Stomach (tissue), 9 donors: ENCODE data around the gene STK24. TPM values are rescaled to one million over a fixed set of nuclear protein-coding genes. Genes with fewer than 3 reads are reported as not detected.
A peak's percentile ranks its signal among the peaks of the same experiment; 100 is the strongest.

ENCODE experiments used
- DNase-seq, 2 donors: peaks; one replicate each; pipeline versions ENCODE4 v3.0.0 to v3.0.0-alpha.2; 2013 to 2019
- H3K27ac ChIP-seq, 5 donors: fragments of 200-600 bp in 4 of 5; sonication (generic) in 4 of 5; one replicate each; pipeline ENCODE4 v1.5.1; 2013 to 2019; ENCODE audit warnings: mild to moderate bottlenecking in 1 of 5, moderate library complexity in 1 of 5
- H3K27me3 ChIP-seq, 3 donors: fragments of 200-600 bp; sonication (generic); one replicate each; pipeline ENCODE4 v1.5.1; 2017 to 2019; ENCODE audit warnings: mixed run types in 1 of 3
- H3K36me3 ChIP-seq, 4 donors: fragments of 200-600 bp; sonication (generic); 1 replicate in 3 of 4; 2 replicates in 1 of 4; pipeline ENCODE4 v1.5.1; 2016 to 2019
- H3K4me1 ChIP-seq, 4 donors: fragments of 200-600 bp; sonication (generic); one replicate each; pipeline ENCODE4 v1.5.1; 2016 to 2019
- H3K4me3 ChIP-seq, 4 donors: fragments of 200-600 bp; sonication (generic) in 3 of 4; one replicate each; pipeline ENCODE4 v1.5.1; 2016 to 2019; ENCODE audit warnings: mild to moderate bottlenecking in 1 of 4
- H3K9me3 ChIP-seq, 4 donors: fragments of 200-600 bp; sonication (generic); one replicate each; pipeline ENCODE4 v1.5.1; 2016 to 2019
- EP300 ChIP-seq: sonication (generic); formaldehyde crosslinking; IDR thresholded peaks from one replicate; pipeline ENCODE4 v1.6.1; 2017; ENCODE audit warnings: antibody characterized with exemption
- POLR2A ChIP-seq, 4 donors: fragments of 450-650 bp; IDR thresholded peaks; one replicate each; pipeline ENCODE4 v1.6.1; 2016; ENCODE audit warnings: antibody characterized with exemption in 4 of 4, control low read depth in 2 of 4, mild to moderate bottlenecking in 1 of 4, moderate library complexity in 1 of 4
- POLR2AphosphoS5 ChIP-seq, 3 donors: sonication (generic); formaldehyde crosslinking; IDR thresholded peaks; one replicate each; pipeline ENCODE4 v1.6.1; 2016; ENCODE audit warnings: antibody characterized with exemption in 3 of 3
- WGBS, 5 donors: extraction: QIAGEN DNeasy Blood & Tissue Kit in 3 of 5; methylation state at CpG; one replicate each; pipeline versions ENCODE4 v1.1.5 to v1.1.7; 2013 to 2018; 5-methylcytosine and 5-hydroxymethylcytosine counted together
- intact Hi-C: fragments of 100-400 bp; cut with DNase I; formaldehyde crosslinking; loops from one replicate; pipeline ENCODE4 v1.15.1; 2023; ENCODE audit warnings: low total_unique reads
- polyA plus RNA-seq, 3 donors: library from polyadenylated mRNA; stranded (reverse); fragments of 200-250 nt; gene quantifications; one replicate each; pipeline ENCODE4 v1.2.3, GENCODE V29; 2013
- total RNA-seq, 5 donors: library from RNA; depleted of rRNA; stranded (reverse); fragments of >200 nt; gene quantifications; one replicate each; pipeline versions ENCODE4 v1.1.0 to v1.2.3, GENCODE V29; 2014 to 2016
- TF ChIP-seq, protein P1 (sequence below), 7 experiments: fragments of 450-650 bp in 4 of 7; fragments of 200-600 bp in 3 of 7; sonication (generic) in 3 of 7; IDR thresholded peaks; one replicate each; pipeline ENCODE4 v1.5.1; 2016 to 2019; ENCODE audit warnings: antibody characterized with exemption in 7 of 7, control low read depth in 2 of 7, mild to moderate bottlenecking in 1 of 7
- donor health status: healthy with polysubstance abuse.
- donor health status: Bipolar disorder and iron deficiency.
- donor health status: healthy.

The STK24 gene
- total and polyA plus RNA-seq, 8 donors, result 33.0 to 139 (median 59.5) TPM

DNA sequence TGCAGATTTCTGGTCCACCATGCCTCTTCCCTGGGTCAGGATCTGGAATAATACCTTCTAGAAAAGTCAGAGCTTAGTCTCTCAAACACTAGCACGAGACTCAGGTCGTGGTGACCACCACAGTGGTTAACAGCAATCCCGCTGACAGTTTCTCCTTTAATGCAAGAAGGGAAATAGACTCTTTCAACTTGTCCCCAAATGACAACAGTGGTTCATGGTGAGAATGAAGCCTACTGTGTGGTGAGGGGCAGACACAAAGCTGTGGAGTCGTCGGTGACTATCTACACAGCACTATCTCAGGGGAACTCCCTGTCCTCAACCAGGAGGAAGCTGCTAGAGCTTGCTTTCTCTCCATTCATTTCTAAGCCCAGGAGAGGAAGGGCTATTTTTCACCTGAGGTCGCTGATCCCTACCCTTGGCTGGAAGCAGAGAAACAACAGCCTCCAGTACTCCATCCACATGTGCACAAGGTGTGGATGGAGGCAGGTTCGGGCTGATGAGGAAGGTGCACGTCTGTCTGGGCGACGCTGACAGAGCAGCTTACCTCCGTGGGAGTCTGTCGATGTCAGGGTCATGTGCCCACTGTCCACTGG lies 72.4 kb downstream of the STK24 start:
- H3K36me3 ChIP-seq, result peaks cover 0 to 8% (median 4%) of the 10 kb centered on the region in 4 donors
- intact Hi-C loops, result no loop called here
- H3K4me1 ChIP-seq, result peaks cover 63 to 85% (median 73%) of the 10 kb centered on the region in 4 donors
- H3K4me3 ChIP-seq, result no peak overlapping the region
- no peaks in the 10 kb centered on the region for H3K9me3 ChIP-seq
- no peaks in the 10 kb centered on the region for H3K27me3 ChIP-seq
- TF ChIP-seq POLR2A (IDR thresholded peaks at IDR 0.05) (no peak), POLR2AphosphoS5 (IDR thresholded peaks at IDR 0.05) (no peak), EP300 (no peak)
- TF ChIP-seq, protein P1, sequence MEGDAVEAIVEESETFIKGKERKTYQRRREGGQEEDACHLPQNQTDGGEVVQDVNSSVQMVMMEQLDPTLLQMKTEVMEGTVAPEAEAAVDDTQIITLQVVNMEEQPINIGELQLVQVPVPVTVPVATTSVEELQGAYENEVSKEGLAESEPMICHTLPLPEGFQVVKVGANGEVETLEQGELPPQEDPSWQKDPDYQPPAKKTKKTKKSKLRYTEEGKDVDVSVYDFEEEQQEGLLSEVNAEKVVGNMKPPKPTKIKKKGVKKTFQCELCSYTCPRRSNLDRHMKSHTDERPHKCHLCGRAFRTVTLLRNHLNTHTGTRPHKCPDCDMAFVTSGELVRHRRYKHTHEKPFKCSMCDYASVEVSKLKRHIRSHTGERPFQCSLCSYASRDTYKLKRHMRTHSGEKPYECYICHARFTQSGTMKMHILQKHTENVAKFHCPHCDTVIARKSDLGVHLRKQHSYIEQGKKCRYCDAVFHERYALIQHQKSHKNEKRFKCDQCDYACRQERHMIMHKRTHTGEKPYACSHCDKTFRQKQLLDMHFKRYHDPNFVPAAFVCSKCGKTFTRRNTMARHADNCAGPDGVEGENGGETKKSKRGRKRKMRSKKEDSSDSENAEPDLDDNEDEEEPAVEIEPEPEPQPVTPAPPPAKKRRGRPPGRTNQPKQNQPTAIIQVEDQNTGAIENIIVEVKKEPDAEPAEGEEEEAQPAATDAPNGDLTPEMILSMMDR (IDR thresholded peaks at IDR 0.05), result no peak
- H3K27ac ChIP-seq, result peak overlapping the region in 3 of 5 donors; percentile 53 to 86 (median 62)
- no peak for DNase-seq
- WGBS, 5 donors, result 70 to 80% (median 75%) methylated on average over 10 to 12 of the region's 12 CpGs

DNA sequence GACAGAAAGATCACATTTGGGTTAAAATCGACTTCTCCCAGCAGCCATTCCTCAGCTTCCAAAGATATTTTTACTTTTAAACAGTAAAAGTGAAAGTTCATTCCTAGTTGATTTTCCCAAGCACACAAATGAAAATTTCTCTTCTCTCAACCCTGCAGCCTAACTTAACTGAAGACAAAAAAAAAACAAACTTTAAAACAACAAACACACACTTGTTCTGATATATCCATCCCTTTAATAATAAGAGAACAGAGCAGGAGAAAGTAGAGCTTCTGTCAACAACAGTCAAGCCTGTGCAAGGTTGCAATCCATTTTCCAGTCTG lies 72.9 kb downstream of the STK24 start:
- TF ChIP-seq, protein P1 (IDR thresholded peaks at IDR 0.05), result no peak
- TF ChIP-seq EP300 (no peak), POLR2AphosphoS5 (IDR thresholded peaks at IDR 0.05) (no peak), POLR2A (IDR thresholded peaks at IDR 0.05) (no peak)
- Histone ChIP-seq H3K9me3 (no peaks in the 10 kb centered on the region), H3K4me3 (no peak overlapping the region), H3K27ac (peak overlapping the region; percentile 26 to 86 (median 60)), H3K27me3 (no peaks in the 10 kb centered on the region), H3K36me3 (peaks cover 0 to 13% (median 9%) of the 10 kb centered on the region in 4 donors), H3K4me1 (peaks cover 59 to 80% (median 70%) of the 10 kb centered on the region in 4 donors)
- intact Hi-C loops, result no loop called here
- WGBS, 5 donors, result 23 to 56% (median 31%) methylated on average over 1 of the region's 1 CpG
- DNase-seq, result no peak

DNA sequence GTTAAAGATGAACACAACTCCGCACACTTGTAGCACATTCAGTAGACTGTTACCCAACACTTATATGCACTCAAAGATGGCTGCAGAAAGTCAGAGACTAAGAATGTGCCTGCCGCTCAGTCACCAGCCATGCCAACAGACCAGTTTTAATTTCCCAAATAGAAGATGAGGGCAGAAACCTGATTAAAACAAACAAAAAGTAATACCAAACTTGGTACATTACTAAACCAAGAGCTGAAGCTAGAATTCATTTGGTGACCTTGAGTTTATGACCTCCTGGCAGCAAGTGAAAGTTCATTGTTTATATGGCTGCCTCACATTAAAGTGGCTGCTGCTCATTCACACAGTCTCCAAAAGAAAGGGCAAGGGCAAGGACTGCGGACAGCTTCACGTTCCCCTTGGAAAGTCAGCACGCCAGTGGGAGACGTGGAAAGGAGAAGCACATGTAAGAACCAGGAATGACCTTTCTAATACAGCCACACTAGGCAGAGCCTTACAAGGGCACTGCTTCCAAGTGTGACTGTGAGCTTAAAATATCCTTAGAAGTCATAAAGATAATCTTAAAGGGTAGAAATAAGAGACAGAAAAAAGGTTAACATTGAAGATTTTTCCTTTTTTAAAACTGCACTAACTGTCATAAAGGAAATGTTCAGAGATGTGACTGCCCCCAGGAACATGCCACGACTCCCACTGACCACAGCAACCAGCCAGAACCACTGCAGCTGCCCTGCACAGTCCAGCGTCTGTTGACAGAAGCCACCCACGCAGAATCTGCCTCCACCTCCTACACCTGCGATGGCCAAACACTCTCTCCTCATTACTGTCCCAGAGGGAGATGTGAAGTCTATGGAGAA lies 73.5 kb downstream of the STK24 start:
- intact Hi-C loops, result no loop called here
- H3K4me1 ChIP-seq, result peaks cover 53 to 75% (median 64%) of the 10 kb centered on the region in 4 donors
- H3K27ac ChIP-seq, result peak overlapping the region; percentile 26 to 86 (median 60)
- H3K36me3 ChIP-seq, result peaks cover 0 to 19% (median 14%) of the 10 kb centered on the region in 4 donors
- 43 to 56% (median 55%) methylated on average over 10 of the region's 10 CpGs for WGBS, 5 donors
- TF ChIP-seq POLR2AphosphoS5 (IDR thresholded peaks at IDR 0.05), result peak in 2 of 3 donors; percentile 17 to 34
- TF ChIP-seq EP300, result no peak
- TF ChIP-seq POLR2A (IDR thresholded peaks at IDR 0.05), result no peak
- H3K4me3 ChIP-seq, result no peak overlapping the region
- peak in 1 of 2 donors; percentile 49 for DNase-seq
- no peaks in the 10 kb centered on the region for H3K9me3 ChIP-seq
- H3K27me3 ChIP-seq, result no peaks in the 10 kb centered on the region

DNA sequence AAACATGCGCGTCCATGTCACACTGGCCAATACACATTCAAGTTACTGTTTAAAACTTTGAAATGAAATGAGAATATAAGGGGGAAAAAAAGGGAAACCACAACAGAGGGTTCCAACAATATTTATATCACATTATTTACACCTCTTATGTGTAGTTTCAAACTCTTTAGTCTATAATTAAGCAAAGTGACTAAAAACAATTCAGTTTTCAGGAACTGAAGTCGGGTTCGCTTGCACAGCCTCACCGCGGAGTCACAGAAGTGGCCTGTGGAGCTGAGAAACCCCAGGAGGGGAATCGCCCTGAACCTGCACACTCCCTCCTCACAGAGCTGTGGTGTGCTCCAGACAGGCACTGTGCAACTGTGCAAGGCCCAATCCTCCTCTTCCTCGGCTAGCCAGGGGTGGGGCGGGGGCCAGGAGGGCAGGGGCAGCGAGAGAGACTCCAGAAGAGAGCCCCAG lies 75.9 kb downstream of the STK24 start:
- intact Hi-C loops, result no loop called here
- Histone ChIP-seq H3K9me3 (no peaks in the 10 kb centered on the region), H3K27me3 (no peaks in the 10 kb centered on the region), H3K4me3 (no peak overlapping the region), H3K27ac (peak overlapping the region in 1 of 5 donors; percentile 48), H3K36me3 (peaks cover 0 to 20% (median 18%) of the 10 kb centered on the region in 4 donors), H3K4me1 (peaks cover 42 to 75% (median 56%) of the 10 kb centered on the region in 4 donors)
- WGBS, 5 donors, result 94 to 96% (median 95%) methylated on average over 10 of the region's 10 CpGs
- TF ChIP-seq POLR2AphosphoS5 (IDR thresholded peaks at IDR 0.05), result no peak
- TF ChIP-seq POLR2A (IDR thresholded peaks at IDR 0.05), result no peak
- no peak for TF ChIP-seq EP300
- TF ChIP-seq, protein P1 (IDR thresholded peaks at IDR 0.05), result no peak
- no peak for DNase-seq
